K562 (cell line): ENCODE data around the gene TTLL9.
A peak's percentile ranks its signal among the peaks of the same experiment; 100 is the strongest.

Experiments used
- CREB1 ChIP-seq, 2 experiments: sonication (generic) in 1 of 2; formaldehyde crosslinking in 1 of 2; IDR thresholded peaks; 2 replicates each; pipeline versions ENCODE4 v1.6.1 to v1.8.0; 2012 to 2022; ENCODE audit warnings: inconsistent platforms in 1 of 2, mild to moderate bottlenecking in 1 of 2, missing genetic modification reagents in 1 of 2, moderate library complexity in 1 of 2
- ETV5 ChIP-seq: sonication (generic); formaldehyde crosslinking; IDR thresholded peaks from 2 replicates; pipeline ENCODE4 v1.4.0; 2020; ENCODE audit warnings: low read depth, mild to moderate bottlenecking, missing genetic modification reagents
- FOS ChIP-seq: IDR thresholded peaks from 3 replicates; pipeline ENCODE4 v1.6.1; 2011; ENCODE audit not compliant: insufficient read length; ENCODE audit errors: extremely low read depth
- FUS ChIP-seq: fragments of 200-400 bp; formaldehyde crosslinking; optimal IDR thresholded peaks from 2 replicates; pipeline ENCODE3; 2017; ENCODE audit warnings: low read depth, low read length
- MYC ChIP-seq, 2 experiments: fragments of 250-450 bp in 1 of 2; sonication (Bioruptor Pico) in 1 of 2; IDR thresholded peaks; 2 replicates each; pipeline versions ENCODE4 v1.5.1 to v1.6.1; 2012 to 2021; ENCODE audit warnings: low read depth in 2 of 2, borderline replicate concordance in 1 of 2, improper control_type of control experiment in 1 of 2, low read length in 1 of 2, mild to moderate bottlenecking in 1 of 2, moderate library complexity in 1 of 2
- SETDB1 ChIP-seq: IDR thresholded peaks from one replicate; pipeline ENCODE4 v1.6.1; 2012; ENCODE audit warnings: low read length, control low read depth, inconsistent platforms
- SIX5 ChIP-seq, 2 experiments: IDR thresholded peaks; 2 replicates each; pipeline ENCODE4 v1.6.1; 2011; ENCODE audit warnings: low read length in 2 of 2, borderline replicate concordance in 1 of 2, low read depth in 1 of 2, mild to moderate bottlenecking in 1 of 2, moderate library complexity in 1 of 2; ENCODE audit not compliant: insufficient read depth in 1 of 2
- ZFPM2 ChIP-seq: fragments of 250-450 bp; sonication (Bioruptor Pico); IDR thresholded peaks from 2 replicates; pipeline ENCODE4 v1.5.1; 2022; ENCODE audit warnings: mild to moderate bottlenecking
- ZSCAN29 ChIP-seq: fragments of 450-650 bp; IDR thresholded peaks from 2 replicates; pipeline ENCODE4 v1.6.1; 2017
- TF ChIP-seq, protein P1 (sequence below): sonication (generic); formaldehyde crosslinking; IDR thresholded peaks from 2 replicates; pipeline ENCODE4 v1.5.0; 2020; ENCODE audit warnings: missing genetic modification reagents
- TF ChIP-seq, protein P2 (sequence below), 3 experiments: IDR thresholded peaks in 2 of 3; conservative IDR thresholded peaks in 1 of 3; 2 replicates each; pipeline ENCODE4 v1.5.1; 2011 to 2012; ENCODE audit warnings: low read length in 3 of 3, mild to moderate bottlenecking in 3 of 3, control low read depth in 2 of 3, improper control_type of control experiment in 1 of 3, inconsistent platforms in 1 of 3, low read depth in 1 of 3, mixed read lengths in 1 of 3, moderate library complexity in 1 of 3; ENCODE audit not compliant: insufficient read depth in 2 of 3

DNA sequence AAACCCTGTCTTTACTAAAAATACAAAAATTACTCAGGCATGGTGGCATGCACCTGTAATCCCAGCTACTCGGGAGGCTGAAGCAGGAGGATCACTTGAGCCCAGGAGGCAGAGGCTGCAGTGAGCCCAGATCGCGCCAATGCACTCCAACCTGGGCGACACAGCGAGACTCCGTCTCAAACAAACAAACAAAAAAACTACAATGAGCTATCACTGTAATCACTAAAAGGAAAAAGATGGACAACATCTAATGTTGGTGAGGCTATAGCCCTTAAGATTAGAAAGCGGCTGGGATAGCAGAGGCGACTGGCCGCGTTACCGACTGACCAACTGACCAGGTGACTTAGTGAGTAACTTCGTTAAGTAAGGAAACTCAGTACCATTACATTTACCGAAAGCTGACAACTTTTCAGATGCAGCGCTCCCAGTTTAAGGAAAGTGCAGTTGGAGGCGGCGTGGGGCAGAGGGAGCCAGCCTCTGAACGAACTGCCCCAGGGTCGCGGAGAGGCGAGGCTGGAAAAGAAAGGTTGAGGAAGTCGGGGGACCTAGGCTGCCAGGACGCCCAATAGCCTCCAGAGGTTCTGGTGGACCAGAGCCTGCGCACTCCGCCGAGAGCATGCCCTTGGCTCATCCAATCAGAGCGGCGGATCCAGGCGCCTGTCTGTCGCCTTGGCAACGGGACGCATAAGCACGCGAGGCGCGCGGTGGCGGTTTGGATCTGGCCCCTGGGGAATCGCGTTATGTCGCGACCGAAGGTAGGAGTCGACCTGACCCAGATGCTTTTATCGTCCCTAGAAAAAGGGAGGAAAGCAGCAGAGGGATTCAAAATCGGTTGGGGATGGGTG lies 8.9 kb downstream of the TTLL9 start:
- TF ChIP-seq ZSCAN29 (no peak), FUS (no peak), FOS (peak; percentile 43), ZFPM2 (CRISPR knock-in tag) (no peak), MYC (IDR thresholded peaks at IDR 0.05; ENCODE audit: low read depth, low read length) (peak; percentile 53), MYC (CRISPR knock-in tag; IDR thresholded peaks at IDR 0.05; ENCODE audit: borderline replicate concordance, low read depth) (no peak), SIX5 (IDR thresholded peaks at IDR 0.05; ENCODE audit: borderline replicate concordance in 1 of 2, insufficient read depth in 1 of 2, low read depth in 1 of 2, low read length in 2 of 2) (no peak), ETV5 (CRISPR knock-in tag) (no peak), CREB1 (IDR thresholded peaks at IDR 0.05) (no peak), CREB1 (CRISPR knock-in tag; IDR thresholded peaks at IDR 0.05) (0 out of 2 replicates have a peak, but pooled peaks have one; percentile 33), SETDB1 (no peak)
- TF ChIP-seq, protein P1, sequence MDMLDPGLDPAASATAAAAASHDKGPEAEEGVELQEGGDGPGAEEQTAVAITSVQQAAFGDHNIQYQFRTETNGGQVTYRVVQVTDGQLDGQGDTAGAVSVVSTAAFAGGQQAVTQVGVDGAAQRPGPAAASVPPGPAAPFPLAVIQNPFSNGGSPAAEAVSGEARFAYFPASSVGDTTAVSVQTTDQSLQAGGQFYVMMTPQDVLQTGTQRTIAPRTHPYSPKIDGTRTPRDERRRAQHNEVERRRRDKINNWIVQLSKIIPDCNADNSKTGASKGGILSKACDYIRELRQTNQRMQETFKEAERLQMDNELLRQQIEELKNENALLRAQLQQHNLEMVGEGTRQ (CRISPR knock-in tag): peak; percentile 38; the same call in 1 of the 2 replicates
- TF ChIP-seq, protein P2, sequence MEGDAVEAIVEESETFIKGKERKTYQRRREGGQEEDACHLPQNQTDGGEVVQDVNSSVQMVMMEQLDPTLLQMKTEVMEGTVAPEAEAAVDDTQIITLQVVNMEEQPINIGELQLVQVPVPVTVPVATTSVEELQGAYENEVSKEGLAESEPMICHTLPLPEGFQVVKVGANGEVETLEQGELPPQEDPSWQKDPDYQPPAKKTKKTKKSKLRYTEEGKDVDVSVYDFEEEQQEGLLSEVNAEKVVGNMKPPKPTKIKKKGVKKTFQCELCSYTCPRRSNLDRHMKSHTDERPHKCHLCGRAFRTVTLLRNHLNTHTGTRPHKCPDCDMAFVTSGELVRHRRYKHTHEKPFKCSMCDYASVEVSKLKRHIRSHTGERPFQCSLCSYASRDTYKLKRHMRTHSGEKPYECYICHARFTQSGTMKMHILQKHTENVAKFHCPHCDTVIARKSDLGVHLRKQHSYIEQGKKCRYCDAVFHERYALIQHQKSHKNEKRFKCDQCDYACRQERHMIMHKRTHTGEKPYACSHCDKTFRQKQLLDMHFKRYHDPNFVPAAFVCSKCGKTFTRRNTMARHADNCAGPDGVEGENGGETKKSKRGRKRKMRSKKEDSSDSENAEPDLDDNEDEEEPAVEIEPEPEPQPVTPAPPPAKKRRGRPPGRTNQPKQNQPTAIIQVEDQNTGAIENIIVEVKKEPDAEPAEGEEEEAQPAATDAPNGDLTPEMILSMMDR (IDR thresholded peaks at IDR 0.05 in 2 of 3, conservative IDR thresholded peaks at IDR 0.05 in 1 of 3; ENCODE audit: insufficient read depth in 2 of 3, low read depth in 1 of 3, low read length in 3 of 3): no peak
